Ecto neural progenitor cell (in vitro differentiated cells): ENCODE results near the gene SPESP1.

ENCODE experiments used
- DNase-seq: peaks from one replicate; pipeline ENCODE4 v3.0.0-alpha.2; 2018; ENCODE audit warnings: low spot score

Gene SPESP1

DNA sequence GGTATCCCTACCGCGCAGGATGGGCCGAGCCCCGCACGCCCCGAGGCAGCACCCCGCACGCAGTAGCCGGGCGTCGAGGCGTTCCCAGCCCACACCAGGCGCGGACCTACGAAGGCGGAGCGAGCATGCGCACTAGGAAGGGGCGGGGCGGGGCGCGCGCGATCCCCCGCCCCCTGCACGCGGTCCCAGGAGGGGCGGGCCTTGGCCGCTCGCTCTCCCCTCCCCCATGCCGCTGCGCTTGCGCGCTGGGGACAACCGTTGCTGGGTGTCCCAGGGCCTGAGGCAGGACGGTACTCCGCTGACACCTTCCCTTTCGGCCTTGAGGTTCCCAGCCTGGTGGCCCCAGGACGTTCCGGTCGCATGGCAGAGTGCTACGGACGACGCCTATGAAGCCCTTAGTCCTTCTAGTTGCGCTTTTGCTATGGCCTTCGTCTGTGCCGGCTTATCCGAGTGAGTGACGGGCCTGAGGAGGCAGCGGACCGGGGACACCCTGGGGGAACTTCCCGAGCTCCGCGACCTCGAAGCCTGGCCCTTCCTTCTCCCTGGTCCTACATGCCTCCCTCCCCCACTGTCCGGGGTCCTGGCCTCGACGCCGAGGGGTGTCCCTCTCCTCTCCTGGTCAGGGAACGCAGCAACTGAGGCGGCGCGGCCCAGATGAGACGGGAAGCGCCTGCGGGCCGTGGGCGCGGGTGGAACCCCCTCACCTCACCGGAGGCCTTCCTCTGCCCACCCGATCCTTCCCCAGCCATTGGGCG lies at the start of gene SPESP1:
Gene SPESP1 (plus strand): TSS at position 258 of the 755 bp plus-strand sequence. CDS start 129 bp downstream, at position 387.
- no peak for DNase-seq

DNA sequence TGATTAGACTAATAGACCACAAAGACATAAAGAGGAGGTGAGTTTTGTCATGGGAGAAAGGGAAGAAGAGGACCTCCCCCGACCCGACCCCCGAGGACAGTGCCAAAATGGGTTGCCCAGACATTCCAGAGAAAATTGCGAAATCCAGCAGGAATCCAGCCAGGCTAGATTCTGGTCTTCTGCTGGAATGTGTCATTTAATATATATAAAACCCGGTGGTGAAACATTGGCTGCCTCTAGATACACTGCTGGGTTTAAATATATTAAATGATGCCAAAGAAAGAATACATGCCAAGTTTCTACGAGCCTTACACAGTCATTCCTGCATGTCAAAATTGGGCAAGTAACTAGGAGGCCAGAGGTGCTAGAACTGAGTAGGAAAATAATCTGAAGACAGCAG lies 45.3 kb upstream of the SPESP1 start:
- no peak for DNase-seq

DNA sequence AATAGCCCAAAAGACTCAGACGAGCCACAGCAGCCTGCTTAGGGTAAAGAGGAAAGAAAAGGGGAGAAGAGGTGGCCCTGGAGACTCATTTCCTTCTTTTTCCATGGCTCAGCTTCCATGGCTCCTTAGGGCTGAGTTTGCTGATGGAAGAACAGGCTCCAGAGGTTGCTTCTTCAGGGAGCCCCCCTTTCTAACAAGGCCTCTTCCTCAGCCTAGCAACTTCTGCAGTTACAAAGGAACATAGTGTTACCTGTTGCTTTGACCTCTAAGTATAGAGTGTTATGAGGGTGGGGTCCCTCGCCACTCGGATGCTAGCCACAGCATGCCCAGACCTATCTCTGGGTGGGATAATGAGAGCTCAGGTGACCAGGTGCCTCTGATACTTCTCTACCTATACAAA lies 43.2 kb upstream of the SPESP1 start:
- no peak for DNase-seq

DNA sequence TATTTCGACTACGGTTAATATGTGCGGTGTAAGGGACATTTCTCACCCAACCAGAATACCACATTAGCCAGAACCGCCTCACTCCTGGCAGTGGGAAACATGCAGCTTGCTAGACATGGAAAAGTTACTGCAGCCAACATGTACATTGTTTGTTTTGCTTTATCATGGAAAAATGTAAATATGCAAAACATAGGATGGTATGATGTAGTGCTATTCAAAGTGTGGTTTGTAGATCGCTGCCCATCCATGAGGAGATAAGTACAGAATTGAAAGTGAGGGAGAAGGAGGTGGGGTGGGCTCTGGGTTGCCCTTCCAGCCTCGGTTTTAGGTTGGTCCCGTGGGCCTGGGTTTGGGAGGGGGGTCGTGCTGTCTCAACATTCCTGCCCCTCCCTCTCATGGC lies 42.5 kb upstream of the SPESP1 start:
- DNase-seq, result no peak

DNA sequence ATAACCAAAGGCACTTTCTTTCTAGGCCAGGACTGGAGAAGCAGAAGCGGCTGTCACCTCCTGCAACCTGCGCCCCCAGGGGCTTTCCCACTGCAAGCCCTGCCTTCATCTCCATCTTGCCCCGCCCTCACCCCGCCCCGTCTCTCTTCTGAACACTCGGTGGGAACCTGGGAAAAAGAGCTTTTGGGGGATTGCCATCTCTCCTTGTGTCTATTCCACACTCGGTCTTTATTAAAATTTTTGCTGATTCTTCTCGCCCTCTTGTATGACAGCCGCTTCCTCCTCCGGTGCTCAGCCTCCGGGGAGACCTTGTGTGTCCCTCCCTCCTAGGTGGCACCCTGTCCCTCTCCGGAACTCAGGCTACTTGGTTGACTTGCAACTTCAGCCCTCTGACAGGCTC lies 41.9 kb upstream of the SPESP1 start:
- DNase-seq, result peak; percentile 52

DNA sequence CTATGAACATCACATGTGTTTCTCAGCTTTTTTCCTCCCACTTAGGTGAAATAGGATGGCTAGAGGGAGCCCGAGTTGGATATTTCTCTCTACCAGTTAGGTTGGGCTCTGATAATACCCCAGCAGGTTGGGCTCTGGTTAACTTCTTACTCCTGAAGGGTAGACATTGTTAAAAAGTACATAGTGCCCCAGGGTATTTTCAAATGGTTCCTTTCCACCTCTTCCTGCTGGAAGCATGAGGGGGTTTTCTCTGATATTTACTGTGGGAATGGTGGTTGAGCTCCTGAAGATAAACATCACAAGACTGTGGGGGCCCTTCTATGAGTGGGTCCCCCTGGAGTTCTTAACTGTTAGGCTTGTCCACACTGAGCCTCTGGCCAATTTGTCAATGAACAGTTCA lies 36.1 kb upstream of the SPESP1 start:
- no peak for DNase-seq

DNA sequence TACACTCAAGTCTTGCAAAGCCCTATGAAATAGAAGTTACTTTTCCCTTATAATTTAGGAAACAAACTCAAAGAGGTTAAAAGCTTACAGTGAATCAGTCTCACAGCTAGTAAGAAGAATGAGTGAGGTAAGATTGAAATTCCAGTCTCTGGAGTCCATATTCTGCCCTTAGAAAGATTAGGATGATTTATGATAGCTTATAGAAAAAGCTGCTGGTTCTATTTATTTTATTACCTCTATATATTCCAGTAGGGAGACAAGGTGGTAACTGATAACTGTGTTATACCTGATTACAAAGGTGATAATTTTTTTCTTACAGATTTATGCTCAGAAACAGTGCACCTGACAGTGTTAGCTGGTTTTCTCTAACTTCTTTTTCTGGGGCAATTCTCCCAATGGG lies 34.1 kb upstream of the SPESP1 start:
- DNase-seq, result no peak

DNA sequence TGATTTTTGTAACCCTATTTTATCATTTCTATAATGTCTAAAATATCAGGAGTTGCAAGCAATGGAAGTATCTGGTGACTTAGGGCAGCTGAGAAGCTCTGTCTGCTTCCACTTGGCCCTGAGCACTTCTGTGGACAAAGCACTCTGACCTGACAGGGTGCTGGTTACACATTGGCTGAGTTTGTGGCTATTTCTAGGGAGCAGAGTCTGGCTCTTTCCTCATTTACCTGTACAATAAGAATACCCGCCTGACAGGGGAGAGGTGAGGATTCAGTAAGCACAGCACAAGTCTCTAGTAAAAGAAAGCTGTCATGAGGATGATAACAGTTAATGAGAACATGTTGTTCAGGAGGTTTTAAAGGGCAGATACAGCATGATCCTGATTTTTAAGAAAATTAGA lies 33.3 kb upstream of the SPESP1 start:
- DNase-seq, result no peak

DNA sequence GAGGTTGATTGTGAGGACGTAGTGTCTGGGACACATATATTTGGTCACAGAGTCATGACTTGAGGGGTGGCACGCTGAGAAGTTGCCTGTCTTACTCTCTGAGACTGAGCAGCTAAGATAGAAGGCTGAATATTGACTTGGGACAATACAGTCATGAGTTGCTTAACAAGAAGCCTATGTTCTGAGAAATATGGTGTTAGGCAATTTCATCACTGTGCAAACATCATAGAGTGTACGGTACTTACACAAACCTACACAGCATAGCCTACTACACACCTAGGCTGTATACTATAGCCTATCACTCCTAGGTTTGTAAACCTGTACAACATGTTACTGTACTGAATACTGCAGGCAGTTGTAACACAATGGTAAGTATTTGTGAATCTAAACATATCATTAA lies 30.3 kb upstream of the SPESP1 start:
- no peak for DNase-seq

DNA sequence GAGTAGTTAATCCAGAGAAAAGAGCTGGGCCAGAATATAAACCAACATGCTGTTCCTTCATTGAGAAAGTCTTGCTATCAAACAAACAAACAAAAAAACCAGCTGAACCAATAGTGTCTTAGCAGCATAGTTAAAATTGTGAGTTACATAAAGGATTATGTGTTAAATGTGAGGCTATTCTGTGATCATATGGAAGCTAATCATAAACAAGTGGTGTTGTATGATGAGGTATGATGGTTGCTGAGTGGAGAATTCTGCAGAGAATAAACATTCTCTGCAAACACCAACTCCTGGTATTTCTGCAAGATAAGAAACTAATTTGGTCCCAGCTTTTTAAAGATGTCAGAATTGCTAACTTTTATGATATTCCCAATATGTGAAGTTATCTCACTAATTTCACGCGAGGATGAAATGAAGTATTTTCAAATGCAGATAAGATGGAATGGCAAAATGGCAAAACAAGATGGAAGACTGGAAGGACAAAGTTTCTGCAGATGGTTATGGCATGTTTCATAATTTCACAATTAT lies 22.9 kb upstream of the SPESP1 start:
- DNase-seq, result no peak

DNA sequence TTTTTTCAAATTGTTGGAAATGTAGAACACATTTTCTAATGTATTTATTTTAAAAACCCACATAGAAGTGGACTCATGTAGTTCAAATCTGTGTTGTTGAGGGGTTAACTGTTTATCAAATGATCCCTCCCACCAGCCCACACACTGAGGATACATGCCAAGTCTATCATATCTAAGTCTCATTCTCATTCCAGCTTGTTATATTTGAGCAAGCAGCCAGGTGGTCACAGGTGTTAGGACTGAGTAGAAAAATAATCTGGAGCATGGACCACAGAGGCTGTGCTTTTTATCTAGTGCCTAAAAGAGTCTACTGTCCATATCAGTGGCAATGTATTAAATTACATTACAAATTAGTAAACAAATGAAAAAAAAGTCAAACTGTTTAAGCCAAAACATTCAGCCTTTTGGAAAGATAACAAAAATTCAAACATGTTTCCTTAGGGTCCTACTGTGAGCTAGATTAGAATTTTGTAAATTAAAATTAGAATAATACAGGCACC lies 20.7 kb upstream of the SPESP1 start:
- DNase-seq, result no peak

DNA sequence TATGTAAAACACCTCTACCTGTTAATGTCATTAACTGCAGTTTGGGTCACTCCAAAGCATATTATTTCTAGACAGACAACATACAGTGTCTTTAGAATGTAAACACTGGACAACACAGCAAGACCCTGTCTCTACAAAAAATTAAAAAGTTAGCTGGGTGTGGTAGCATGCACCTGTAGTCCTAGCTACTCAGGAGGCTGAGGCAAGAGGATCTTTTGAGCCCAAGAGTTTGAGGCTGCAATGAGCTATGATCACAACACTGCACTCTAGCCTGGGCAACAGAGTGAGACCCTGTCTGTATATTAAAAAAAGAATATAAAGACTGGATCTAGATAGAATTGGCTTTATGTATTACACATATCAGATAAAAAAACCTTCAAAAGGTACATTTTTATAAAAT lies 20.0 kb upstream of the SPESP1 start:
- DNase-seq, result no peak

DNA sequence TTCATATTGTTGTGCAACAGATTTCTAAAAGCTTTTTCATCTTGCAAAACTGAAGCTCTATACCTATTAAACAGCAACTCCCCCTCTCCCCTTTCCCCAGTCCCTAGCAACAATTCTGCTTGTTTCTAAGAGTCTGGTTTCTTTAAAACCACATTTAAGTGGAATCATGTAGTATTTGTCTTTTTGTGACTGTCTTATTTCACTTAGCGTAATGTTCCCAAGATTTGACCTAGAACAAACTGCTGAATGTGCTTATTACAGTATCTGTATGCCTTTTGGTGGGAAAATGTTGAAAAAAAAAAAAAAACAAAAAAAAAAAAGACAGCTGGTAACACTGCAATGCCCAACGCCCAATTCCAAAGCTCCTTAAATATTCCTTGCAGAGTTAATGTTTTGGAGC lies 19.5 kb upstream of the SPESP1 start:
- DNase-seq, result no peak

DNA sequence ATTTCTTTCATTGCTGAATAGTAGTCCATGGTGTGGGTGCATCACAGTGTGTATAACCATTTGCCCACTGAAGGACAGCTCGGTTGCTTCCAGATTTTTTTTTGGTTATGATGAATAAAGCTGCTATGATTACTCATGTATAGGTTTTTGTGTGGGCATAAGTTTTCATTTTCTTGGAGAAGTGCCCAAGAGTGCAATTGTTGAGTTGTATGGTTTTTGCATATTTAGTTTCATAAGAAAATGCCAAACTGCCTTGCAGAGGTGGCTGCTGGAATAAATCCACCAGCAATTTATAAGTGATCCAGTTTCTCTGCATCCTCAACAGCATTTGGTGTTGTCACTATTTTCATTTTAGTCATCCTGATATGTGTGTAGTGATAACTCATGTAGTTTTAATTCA lies 8.4 kb upstream of the SPESP1 start:
- DNase-seq, result no peak

DNA sequence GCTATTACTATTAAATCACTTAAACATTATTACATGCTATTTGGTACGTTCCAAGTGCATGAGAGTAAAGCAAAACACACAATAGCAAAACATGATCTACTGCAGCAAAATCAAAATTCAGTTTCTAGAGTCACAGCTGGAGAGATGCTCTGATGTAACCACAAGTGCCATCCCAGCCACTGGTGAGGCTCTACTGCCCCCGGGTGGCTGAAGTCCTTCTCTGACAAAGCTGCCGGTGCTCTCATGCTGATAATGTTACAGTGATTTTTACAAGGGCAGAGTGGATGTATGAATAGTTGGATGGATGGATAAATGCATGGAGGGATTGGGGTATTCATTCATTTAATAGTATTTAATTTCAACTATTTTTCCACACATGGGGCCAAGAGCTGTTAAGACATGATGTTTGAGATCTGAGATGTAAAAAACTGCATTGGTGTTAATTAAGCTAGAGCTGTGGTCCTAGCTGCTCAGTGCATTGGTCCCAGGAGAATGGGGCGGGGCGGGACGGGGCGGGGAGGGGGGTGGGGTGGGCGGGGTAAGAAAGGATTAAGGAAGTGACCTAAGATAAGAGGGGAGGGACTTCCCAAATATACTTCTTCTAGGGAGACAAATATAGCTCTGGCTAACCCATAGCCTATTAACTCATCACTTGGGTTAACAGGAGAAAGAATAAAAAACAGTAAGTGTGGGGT lies 5.3 kb upstream of the SPESP1 start:
- DNase-seq, result peak; percentile 80

DNA sequence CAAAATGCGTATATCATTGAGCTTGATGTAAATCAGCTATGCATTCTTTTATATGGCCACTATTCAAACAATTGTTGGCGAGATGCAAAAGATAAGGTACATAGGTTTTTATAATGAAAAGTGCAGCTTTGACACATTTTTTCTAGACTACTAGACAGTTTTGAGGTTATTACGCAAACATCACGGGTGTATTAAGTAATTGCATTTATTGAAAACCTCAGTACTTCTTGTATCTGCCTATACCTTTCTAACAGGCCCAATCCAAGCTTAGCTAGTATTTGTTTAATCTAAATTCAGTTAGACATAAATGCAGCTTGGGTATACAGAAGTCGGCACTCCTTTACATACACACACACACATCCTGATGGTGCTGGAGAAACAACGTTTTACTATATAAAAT lies 2.7 kb downstream of the SPESP1 start:
- DNase-seq, result no peak

DNA sequence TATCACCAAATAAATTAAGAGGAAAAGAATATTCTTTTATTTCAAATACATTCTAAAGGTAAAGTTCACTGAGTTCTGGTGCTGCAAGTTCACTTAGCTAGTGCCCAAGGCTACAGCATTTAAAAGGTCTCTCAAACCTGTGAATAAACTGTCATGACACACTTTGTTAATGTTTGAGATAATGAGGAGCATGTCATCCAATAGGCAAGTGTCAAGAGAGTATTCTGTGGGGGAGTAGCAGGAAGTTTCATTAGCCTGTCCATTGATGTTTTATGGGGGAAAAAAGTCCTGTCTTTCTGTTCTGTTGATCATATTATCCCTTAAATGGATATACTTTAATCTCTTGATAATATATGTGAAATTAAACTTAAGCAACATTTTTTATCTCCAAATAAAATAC lies 4.0 kb downstream of the SPESP1 start:
- no peak for DNase-seq

DNA sequence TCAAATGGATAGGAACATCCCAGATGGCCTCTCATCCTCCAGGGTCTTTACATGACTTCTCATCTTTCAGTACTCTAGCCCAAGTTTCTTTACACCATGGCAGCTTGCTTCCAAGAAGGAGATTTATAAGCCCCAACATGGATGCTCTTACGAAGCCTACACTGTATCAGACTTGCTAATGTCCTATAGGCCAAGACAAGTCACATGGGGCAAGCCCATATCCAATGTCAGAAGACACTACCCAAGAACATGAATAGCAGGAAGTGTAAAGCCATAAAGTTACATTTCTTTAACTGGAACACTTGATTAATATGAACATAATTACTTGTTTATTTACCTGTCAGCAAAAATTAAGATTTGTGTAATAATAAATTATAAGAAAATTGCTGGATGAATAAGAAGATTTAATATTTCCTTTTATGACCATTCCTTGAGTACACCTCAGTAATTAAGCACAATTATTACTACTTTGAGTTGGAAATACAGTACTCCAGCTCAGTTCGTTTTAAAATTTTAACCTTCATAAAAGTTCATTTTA lies 5.1 kb downstream of the SPESP1 start:
- DNase-seq, result no peak

DNA sequence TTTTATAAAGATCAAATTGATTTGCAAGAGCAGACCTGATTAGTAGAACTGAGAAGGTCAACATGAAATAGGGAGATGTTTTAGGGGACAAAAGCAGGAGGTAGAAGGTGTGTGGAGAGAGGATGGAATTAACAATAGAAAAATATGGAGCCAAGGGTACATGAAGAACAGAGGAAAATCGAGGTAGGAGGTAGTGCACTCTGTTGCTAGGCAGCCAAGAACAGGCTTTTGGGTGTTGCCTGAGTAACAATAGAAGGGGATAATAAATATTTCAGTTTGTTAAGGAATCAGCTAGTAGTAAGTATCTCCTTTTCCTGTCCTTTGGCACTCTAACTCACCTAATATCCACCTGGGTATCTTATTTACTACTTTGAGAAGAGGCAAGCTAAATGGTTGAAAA lies 9.2 kb downstream of the SPESP1 start:
- DNase-seq, result no peak

DNA sequence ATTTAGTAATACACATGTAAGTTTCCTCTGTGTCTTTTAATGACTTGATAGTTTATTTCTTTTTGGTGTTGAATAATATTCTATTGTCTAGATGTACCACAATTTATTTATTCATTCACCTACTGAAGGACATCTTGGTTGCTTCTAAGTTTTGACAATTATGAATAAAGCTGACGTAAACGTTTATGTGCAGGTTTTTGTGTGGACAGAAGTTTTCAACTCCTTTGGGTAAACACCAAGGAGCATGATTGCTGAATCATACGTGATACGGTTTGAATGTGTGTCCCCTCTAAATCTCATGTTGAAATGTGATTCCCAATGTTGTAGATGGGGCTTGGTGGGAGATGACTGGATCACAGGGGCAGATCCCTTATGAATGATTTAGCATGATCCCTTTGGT lies 21.5 kb downstream of the SPESP1 start:
- DNase-seq, result no peak

DNA sequence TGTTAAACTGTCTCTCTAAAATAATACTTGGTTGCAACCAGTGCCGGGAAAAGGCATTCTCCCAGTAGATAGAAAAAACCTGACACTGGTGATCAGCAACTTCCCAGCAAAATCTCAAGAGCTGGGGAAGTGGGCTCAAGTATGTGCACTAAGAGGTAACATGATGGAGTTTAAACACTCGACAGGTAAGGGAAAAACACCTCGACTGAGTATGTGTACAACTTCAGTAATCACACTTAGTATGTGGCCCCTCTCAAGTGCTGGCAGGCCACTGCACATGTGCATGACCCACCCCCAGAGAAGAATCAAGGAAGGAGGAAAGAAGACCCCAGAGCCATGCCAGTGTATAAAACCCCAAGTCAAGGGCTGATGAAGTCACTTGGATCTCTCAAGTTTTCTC lies 27.4 kb downstream of the SPESP1 start:
- no peak for DNase-seq

DNA sequence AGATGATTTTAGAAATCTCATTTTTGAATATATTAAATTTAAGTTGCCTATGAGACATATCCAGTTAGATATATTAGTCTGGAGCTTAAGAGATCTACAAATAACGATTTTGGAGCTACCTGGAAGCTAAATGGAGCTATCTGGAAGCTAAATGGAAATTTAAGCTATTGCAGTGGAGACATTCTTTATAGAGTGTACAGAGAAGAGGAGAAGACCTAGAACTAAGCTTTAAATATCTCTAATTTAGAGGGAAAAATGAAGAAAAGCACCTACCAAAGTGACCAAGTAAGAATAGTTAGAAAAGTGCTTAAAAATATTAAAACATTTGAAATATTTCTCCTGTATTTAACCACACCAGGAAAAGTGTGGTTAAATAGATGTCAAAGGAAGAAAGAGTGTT lies 28.3 kb downstream of the SPESP1 start:
- no peak for DNase-seq

DNA sequence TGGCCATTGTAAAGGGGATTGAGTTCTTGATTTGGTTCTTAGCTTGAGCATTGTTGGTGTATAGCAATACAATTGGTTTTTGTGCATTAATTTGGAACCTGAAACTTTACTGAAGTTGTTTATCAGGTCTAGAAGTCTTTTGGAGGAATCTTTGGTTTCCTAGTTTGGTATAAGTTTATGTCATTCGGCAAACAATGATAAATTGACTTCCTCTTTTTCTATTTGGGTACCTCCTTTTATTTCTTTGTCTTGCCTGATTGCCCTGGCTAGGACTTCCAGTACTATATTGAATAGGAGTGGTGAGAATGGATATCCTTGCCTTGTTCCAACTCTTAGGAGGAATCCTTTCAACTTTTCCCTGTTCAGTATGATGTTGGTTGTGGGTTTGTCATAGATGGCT lies 32.1 kb downstream of the SPESP1 start:
- no peak for DNase-seq
